K562 (cell line): ENCODE measurements around the gene PTH1R.

ENCODE experiments used
- ESRRA ChIP-seq: fragments of 450-650 bp; IDR thresholded peaks from 2 replicates; pipeline ENCODE4 v1.6.1; 2014; ENCODE audit warnings: low read depth, mild to moderate bottlenecking, moderate library complexity, borderline replicate concordance
- MAX ChIP-seq: sonication (generic); formaldehyde crosslinking; IDR thresholded peaks from 2 replicates; pipeline ENCODE4 v1.9.0; 2022; ENCODE audit warnings: mild to moderate bottlenecking, missing genetic modification reagents
- MXD1 ChIP-seq: fragments of 250-450 bp; sonication (Bioruptor Pico); IDR thresholded peaks from 2 replicates; pipeline ENCODE4 v1.8.0; 2021; ENCODE audit warnings: borderline replicate concordance, mild to moderate bottlenecking, moderate library complexity; ENCODE audit not compliant: poor library complexity, severe bottlenecking
- NBN ChIP-seq: fragments of 450-650 bp; IDR thresholded peaks from 2 replicates; pipeline ENCODE4 v1.6.1; 2016; ENCODE audit warnings: low read depth, mild to moderate bottlenecking
- NFE2 ChIP-seq: IDR thresholded peaks from 2 replicates; pipeline ENCODE4 v1.6.1; 2014; ENCODE audit warnings: antibody characterized with exemption, low read depth
- NFRKB ChIP-seq: fragments of 450-650 bp; IDR thresholded peaks from 2 replicates; pipeline ENCODE4 v1.6.1; 2016; ENCODE audit warnings: low read depth
- POLR2AphosphoS5 ChIP-seq: IDR thresholded peaks from 2 replicates; pipeline ENCODE4 v1.6.1; 2011; ENCODE audit warnings: mild to moderate bottlenecking, low read depth, low read length, moderate library complexity; ENCODE audit not compliant: control insufficient read depth, insufficient read depth
- STAT6 ChIP-seq: sonication (generic); formaldehyde crosslinking; IDR thresholded peaks from 2 replicates; pipeline ENCODE4 v1.8.1; 2023; ENCODE audit warnings: mild to moderate bottlenecking, missing genetic modification reagents
- ZNF232 ChIP-seq: sonication (generic); formaldehyde crosslinking; IDR thresholded peaks from 2 replicates; pipeline ENCODE4 v1.8.0; 2022; ENCODE audit warnings: mild to moderate bottlenecking, missing genetic modification reagents

- no peak for TF ChIP-seq NFRKB
- no peak for TF ChIP-seq NFE2
- no peak for TF ChIP-seq STAT6
- TF ChIP-seq ESRRA, result no peak
- no peak for TF ChIP-seq MXD1 (CRISPR knock-in tag)
- no peak for TF ChIP-seq ZNF232
- no peak for TF ChIP-seq POLR2AphosphoS5
- no peak for TF ChIP-seq NBN
- no peak for TF ChIP-seq MAX
Observed at GRCh38 chr3:46912986-46913385, 35.5 kb downstream of the PTH1R start.
